Hepatocyte (in vitro differentiated cells): ENCODE measurements around the gene COX19.

Experiments used
- CTCF ChIP-seq: fragments of 200-600 bp; sonication (generic); IDR thresholded peaks from 2 replicates; pipeline ENCODE4 v1.5.1; 2016; ENCODE audit warnings: antibody characterized with exemption, mild to moderate bottlenecking; ENCODE audit not compliant: poor library complexity
- EZH2 ChIP-seq: fragments of 200-600 bp; sonication (generic); IDR thresholded peaks from 2 replicates; pipeline ENCODE4 v1.6.1; 2016; ENCODE audit warnings: antibody characterized with exemption, mild to moderate bottlenecking, borderline replicate concordance
- EZH2phosphoT487 ChIP-seq: fragments of 200-600 bp; sonication (generic); IDR thresholded peaks from one replicate; pipeline ENCODE4 v1.6.1; 2018; ENCODE audit warnings: antibody characterized with exemption, mild to moderate bottlenecking, low read depth, moderate library complexity; ENCODE audit not compliant: unreplicated experiment, severe bottlenecking

DNA sequence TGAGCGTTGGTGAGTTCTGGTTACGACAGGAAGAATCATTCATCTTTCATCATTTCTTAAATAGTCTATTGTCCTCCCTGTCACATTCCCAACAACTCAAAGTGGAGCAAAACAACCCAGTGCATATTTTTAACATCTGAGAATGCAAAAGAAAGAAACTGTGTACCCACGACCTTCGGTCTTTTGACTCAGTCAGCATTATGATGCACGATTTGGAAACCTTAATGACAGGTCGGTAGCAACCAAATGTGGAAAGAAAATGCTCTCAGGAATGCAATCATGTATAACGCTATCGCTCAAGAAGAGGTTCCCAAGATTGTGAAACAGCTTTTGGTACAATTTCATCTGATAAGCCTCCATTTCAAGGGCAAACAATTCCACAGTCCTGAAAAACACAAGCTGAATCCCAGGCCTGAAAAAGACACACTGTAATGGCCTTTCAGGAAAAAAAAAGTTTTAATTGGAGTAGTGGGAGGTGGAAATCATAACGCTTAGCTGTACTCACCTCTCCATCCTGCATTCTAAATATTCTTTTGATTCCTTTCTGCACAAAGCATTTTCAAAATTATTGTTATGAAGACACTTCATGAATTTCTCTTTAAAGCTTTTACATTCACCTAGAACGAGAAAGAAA is 2.6 kb downstream of the COX19 start:
- TF ChIP-seq EZH2phosphoT487 (no peak), CTCF (no peak), EZH2 (no peak)
